KG1 (cell line): ENCODE data around the gene E4F1.
"Not testable (repeated sequence)": the region's sequence is repeated elsewhere in the genome, so short reads cannot be mapped to it uniquely, and the experiment has no call there.

Experiments used
- DNase-seq: peaks from one replicate; lab custom pipeline; 2025; lab: John Stamatoyannopoulos, UW

The E4F1 gene

DNA sequence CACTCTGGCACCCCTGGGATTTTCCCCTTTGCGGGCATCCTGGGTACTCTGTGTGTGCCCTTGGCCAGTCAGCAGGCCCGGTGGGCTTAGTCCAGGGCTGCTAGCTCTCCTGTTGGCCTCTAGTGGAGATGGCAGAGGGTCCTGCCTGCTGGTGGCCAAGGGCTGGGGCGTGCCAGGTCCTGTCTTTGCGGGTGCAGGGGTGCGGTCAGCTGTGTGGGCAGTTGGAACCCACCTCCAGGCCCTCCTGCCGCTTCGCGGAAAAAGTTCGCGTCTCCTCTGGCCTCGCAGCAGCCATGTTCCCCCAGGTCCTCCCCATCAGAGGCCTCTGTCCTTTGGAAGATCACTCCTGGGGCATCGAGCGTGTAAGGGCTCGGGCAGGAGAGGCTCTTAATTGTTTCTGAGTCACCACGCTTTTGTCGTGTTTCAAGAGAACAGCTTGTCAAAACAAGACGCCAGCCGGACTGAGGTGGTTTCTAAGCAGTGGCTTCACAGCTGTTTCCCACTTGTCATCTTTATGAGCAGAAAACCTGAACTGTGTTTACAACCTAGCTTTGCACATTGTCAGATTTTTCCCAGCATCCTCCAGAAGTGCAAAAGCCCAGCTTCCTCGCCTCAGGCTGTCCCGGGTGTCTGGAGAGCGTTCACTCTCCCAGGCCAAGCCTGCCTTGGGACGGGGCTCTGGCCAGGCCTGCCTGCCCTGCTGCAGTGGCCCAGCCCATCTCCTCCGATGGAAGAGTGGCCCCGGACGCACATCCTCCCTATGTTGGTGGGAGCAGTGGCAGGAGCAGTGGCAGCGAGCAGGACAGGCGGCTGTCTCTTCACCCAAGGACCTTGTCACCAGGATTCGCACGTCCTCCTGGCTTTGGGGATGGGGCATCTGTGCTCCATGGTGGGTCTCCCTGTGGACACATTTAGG, 7.9 kb downstream of the E4F1 start:
- no peak for DNase-seq

DNA sequence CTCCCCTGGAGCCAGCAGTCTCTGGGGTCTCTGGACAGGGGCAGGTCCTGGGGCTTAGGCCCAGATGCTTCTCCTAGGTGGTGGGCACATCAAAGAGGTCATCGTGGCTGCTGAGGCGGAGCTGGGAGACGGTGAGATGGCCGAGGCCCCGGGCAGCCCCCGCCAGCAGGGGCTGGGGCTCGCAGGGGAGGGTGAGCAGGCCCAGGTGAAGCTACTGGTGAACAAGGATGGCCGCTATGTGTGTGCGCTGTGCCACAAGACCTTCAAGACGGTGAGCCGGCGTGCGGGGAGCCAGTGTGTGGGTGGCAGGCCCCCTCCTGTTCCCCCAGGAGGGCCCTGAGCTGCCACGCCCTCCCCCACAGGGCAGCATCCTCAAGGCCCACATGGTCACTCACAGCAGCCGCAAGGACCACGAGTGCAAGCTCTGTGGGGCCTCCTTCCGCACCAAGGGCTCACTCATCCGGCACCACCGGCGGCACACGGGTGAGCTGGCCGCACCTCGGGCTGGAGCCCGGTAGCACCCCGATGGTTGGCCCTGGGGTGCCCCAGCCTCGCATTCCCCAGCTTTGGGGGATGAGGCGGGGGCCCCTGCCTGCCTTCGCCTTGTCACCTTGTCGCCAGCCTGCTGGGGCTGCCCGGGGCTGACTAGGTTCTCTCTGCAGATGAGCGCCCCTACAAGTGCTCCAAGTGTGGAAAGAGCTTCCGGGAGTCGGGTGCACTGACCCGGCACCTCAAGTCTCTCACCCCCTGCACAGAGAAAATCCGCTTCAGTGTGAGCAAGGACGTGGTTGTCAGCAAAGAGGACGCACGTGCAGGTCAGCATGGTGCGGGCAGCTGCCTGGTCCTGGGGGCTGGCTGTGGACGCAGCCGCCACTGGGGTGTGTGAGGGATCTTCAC, 9.0 kb downstream of the E4F1 start:
- no peak for DNase-seq

DNA sequence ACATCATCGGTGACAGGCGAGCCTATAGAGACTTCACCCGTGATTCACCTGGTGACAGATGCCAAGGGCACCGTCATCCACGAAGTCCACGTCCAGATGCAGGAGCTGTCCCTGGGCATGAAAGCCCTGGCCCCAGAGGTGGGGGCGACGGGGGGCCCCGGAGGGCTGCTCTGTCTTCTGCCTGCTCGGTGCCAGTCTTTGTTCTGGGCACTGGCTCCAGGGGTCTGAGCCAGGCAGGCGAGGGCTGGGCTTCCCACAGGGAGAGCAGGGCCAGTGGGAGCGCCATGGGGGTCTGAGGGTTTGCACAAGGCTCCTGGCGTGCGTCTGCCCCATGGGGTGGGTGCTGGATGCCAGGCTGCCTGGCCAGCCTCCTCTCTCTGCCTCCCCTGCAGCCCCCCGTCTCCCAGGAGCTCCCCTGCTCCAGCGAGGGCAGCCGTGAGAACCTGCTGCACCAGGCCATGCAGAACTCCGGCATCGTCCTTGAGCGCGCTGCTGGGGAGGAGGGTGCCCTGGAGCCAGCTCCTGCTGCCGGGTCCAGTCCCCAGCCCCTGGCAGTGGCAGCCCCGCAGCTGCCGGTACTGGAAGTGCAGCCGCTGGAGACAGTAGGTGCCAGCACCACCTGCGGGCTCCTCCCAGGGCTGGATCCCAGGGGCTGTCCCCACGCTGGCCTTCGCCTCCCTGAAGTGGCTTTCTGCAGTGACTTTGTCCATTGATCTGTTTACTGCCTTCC, 9.8 kb downstream of the E4F1 start:
- no peak for DNase-seq

DNA sequence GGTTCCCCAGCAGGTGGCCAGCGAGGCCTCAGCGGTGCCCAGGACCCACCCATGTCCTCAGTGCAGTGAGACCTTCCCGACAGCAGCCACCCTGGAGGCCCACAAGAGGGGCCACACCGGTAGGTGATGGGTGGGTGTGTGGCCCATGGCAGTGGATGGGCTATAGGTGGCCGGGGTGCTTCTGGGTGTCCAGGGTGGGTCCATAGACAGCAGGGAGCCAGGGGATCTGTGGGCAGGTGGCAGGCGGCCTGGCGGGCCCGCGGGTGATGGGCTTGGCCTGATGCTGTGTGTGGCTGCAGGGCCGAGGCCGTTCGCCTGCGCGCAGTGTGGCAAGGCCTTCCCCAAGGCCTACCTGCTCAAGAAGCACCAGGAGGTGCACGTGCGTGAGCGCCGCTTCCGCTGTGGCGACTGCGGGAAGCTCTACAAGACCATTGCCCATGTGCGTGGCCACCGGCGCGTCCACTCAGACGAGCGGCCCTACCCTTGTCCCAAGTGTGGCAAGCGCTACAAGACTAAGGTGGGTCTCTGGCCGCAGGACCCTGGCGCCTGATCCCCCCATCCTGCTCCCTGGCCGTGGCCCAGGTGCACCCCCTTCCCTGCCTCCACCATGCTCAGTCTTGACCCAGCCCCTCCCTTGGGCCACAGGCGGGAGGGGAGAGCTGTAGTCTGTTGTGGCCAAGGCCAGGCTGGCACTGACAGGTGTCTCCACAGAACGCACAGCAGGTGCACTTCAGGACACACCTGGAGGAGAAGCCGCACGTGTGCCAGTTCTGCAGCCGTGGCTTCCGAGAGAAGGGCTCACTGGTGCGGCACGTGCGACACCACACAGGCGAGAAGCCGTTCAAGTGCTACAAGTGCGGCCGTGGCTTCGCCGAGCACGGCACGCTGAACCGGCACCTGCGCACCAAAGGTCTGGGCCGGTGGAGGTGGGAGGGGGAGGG, 10.8 kb downstream of the E4F1 start:
- DNase-seq, result no peak

DNA sequence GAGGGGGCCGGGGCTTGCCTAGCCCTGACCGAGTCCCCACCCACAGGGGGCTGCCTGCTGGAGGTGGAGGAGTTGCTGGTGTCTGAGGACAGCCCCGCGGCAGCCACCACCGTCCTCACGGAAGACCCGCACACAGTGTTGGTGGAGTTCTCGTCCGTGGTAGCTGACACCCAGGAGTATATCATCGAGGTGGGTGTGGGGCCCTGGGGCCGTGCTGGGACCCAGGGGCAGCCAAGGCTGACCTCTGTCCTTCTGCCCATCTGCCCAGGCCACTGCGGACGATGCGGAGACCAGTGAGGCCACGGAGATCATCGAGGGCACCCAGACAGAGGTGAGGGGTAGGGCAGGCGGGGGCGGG, 11.4 kb downstream of the E4F1 start:
- DNase-seq, result no peak

DNA sequence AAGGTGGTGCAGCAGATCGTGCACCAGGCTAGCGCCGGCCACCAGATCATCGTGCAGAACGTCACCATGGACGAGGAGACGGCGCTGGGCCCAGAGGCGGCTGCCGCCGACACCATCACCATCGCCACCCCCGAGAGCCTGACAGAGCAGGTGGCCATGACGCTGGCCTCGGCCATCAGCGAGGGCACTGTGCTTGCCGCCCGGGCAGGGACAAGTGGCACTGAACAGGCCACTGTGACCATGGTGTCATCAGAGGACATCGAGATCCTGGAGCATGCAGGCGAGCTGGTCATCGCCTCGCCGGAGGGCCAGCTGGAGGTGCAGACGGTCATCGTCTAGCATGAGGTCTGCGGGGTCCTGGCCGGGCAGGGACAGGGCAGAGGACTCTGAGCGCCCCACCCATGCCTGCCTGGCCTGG, 11.9 kb downstream of the E4F1 start:
- DNase-seq, result no peak

DNA sequence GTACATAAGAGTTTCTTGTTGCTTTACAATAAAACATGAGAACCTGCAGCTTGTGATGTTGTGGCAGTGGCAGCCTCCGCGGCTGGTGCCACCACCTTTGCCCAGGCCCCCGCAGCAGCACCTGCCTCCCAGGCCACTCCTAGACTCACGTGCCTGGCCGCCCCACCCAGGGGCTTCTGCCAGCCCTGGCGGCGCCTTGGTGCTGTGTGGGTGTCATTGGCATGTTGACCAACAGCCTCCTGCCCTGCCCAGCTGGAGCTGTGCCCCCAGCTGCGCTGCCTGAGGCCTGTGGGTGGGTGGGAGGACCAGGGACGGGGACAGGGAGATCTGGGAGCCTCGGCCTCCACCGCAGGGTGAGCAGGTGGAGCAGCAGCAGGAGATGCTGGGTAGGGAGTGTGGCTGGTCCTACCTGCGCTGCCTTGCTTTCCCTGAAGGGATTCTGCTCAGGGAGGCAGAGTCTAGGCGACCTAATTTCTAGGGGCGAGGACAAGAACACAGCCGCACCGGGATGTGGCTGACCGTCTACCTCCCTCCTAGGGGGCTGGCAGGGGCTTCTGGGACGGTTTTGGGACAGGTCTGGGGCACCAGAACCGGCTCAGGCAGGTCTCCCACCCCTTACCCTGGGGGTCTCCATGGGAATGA, 12.4 kb downstream of the E4F1 start:
- DNase-seq, result no peak

DNA sequence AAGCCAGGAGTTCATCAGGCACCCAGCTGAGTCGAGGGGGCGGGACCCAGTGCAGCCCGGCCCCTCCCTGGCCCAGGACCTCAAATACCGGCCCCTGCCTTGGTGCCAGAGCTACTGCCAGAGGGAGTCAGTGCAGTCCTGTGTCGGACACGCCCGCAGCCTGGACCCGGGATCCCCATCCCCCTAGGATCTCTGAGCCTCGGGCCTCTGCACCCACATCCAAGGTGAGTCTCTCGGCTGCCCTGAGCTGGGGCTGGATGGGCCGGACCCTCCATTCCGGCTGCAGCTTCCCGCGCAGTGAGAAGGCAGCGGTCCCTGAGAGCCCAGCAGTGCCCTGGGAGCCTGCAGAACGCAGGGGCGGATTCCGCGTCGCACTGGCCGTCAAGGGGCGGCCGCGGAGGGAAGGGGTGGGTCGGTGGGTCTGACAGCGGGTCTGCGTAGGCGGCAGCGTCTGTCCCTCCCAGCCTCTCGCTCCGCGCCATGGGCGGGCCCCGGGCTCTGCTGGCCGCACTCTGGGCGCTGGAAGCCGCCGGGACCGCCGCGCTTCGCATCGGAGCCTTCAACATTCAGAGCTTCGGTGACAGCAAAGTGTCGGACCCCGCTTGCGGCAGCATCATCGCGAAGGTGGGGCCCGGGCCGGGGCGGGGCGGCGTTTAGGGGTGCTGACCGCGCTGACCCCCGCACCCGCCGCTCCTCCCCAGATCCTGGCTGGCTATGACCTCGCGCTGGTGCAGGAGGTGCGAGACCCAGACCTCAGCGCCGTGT, 13.1 kb downstream of the E4F1 start, which contains the start of gene DNASE1L2:
Gene DNASE1L2, plus strand, starts transcription at position 108 of the 765 bp plus-strand sequence. Its CDS starts 373 bp downstream, at position 481.
- no peak for DNase-seq

DNA sequence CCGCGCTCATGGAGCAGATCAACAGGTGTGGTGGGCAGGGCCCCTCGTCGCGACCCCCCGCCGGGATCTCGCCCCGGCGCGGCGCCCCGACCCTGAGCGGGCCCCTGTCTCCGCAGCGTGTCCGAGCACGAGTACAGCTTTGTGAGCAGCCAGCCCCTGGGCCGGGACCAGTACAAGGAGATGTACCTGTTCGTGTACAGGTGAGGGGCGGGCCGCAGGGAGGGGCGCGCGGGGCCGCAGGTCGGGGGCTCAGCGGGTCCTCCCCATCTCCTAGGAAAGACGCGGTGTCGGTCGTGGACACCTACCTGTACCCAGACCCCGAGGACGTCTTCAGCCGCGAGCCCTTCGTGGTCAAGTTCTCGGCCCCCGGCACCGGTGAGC, 13.7 kb downstream of the E4F1 start:
- no peak for DNase-seq

DNA sequence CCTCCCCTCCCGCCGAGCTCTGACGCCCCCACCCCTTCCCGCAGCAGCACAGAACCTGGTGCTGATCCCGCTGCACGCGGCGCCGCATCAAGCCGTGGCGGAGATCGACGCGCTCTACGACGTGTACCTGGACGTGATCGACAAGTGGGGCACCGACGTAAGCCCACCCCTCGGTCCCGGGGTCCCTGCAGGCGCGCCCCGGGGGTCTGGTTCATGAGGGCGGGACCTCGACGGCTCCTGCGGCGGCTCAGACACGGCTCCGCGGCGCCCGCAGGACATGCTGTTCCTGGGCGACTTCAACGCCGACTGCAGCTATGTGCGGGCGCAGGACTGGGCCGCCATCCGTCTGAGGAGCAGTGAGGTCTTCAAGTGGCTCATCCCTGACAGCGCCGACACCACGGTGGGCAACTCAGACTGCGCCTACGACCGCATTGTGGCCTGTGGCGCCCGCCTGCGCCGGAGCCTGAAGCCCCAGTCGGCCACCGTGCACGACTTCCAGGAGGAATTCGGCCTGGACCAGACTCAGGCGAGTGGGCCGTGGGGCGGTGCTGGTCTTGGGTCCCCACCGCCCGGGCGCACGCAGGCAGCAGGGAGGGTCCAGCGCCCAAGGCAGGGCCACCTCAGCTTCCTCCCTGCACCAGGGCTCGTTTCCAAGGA, 14.2 kb downstream of the E4F1 start:
- DNase-seq, result no peak

DNA sequence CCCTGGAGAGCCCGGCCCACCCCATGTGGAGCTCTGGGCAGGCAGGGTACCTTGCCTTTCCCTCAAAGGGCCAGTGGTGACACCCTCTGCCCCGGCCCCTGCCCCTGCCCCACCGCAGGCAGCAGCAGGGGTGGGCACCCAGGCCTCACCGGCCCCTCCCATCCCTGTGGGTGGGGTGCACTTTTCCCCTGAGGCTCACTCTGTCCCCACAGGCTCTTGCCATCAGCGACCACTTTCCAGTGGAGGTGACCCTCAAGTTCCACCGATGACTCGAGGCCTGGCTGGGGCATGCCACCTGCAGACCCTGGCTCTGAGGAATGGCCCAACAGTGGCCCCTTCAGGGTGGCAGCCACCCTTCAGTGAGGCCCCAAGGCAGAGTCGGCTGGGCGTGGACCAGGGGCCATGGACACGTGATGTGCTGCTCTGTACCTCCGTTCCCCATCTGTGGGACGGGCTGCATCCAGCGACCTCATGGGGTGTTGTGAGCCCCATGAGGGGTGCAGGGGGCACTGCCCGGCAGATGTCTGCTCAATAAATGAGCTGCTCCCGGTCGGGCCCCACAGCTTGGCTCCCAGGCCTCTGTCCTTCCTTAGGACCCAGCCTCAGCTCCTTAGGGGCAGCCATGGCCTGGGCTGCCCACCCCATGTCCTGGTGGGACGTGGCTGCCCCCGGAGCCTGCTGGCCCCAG, 14.9 kb downstream of the E4F1 start:
- no peak for DNase-seq

DNA sequence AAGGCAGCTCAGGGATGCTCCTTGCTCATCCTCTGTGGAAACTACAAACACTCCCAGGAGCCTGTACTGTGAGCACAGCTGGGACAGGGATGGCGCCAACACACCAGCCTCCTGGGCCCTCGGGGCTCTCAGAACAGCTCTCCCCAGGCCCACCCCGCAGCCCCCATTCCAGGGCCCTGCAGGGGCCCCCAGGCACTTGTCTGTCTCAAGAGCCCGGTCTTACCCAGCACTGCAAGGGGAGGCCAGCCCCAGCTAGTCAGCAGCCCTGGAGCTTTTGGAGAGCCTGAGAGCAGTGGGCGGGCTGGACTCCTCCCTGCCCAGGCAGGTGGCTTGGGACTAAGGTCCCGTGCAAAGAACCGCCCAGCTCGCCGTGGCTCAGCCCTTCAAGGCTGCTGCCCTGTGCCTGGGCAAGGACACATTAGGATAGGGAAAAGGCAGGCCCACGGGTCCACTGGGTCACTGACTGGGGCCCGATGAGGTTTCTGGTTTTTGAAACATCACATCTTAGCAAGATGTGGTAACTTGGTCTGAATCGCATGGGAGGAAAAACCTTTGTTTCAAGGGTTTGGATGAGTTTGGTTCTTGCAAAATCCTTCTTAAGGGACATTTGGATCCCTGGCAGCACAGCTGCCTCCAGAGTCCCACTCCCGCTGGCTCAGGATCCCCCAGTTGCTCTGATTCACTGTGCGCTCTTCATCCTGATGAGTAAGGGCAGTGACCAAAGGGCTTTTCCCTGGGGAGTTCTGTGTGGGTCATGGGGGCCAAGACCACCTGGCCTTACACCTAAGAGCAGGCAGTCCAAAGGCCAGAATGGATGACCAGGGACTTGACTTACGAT, 15.7 kb downstream of the E4F1 start:
- no peak for DNase-seq

DNA sequence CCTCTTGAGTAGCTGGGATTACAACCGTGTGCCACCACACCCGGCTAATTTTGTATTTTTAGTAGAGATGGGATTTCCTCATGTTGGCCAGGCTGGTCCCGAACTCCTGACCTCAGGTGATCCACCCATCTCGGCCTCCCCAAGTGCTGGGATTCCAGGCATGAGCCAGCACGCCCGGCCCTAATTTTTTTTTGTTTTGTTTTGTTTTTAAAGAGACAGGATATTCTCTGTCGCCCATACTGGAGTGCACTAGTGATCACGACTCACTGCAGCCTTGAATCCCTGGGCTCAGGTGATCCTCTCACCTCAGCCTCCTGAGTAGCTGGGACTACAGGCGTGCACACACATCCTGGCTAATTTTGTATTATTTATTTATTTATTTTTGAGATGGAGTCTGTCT, 16.9 kb downstream of the E4F1 start:
- DNase-seq, result not testable (repeated sequence)

DNA sequence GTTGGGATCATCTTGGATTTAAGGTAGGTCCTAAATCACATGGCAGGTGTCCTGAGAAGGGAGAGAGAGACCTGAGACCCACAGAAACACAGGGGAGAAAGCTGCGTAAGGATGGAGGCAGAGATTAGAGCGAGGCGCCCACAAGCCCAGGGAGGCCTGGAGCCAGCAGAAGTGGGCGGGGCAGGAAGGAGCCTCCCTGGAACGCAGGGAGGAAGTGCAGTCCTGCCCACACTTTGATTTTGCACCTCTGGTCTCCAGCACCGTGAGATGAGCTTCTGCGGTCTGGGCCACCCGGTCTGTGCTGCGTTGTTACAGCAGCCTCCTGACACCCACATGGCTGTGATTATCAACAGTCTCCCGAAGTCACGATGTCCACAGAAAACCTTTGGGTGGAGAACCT, 19.2 kb downstream of the E4F1 start:
- DNase-seq, result no peak

DNA sequence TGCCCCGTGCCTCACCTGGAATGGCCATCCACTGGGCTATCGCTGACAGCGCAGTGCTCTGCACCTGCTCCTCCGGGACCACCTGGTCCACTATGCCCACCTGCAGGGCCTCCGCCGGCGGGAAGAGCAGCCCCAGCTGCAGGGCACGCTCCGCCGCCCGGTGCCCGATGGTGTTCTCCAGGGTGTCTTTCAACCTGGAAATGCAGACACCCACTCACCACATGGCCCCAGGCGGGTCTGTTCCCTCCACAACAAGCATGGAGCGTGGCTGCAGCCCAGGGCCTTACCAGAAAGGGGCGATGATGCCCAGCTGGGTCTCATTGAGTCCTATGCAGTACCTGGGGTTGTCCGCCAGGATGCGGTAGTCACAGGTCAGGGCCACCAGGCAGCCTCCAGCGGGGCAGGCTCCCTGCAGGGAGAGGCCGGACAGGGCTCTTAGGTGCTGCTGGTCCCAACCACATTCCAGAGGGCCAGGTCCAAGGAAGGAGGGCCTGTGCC, 19.7 kb downstream of the E4F1 start:
- no peak for DNase-seq

DNA sequence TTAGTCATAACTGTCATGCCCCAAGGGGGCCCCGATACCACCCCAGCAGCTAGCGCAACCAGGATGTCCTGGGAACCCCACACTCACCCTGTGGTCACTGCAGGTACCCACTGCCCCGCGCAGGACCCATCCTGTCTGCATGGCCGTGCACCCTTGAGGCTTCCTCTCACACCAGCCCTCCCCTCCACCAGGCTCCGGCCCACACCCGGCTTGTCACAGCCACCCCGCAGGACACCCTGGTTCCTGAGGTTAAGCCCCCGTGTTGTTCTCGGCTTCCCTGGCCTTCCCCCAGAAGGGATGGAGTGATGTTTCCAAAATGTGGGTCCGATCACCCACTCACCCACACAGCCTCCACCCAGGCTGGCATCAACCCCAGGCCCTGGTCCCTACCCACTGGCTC, 20.4 kb downstream of the E4F1 start:
- no peak for DNase-seq

DNA sequence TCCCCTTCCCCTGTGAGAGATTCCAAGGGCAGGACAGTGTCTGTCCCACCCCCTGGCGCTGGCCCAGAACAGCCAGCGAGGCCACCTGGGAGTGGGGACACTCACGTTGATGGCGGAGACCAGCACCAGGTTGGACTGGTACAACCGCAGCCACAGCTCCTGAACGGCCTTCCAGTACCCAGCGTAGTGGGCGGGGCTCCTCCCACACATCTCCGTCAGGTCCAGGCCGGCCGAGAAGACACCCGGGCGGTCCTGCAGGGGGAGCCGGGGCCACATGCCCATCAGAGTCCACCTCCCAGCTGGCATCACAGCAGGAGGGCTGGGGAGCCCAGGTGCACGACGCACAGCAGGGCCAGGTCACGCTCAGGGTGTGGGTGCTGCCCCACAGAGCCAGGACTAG, 20.9 kb downstream of the E4F1 start:
- no peak for DNase-seq
